GM21526 (cell line): ENCODE results near the gene SAMMSON.

ENCODE experiments used
- ATAC-seq: cut with Tn5 transposase; IDR thresholded peaks from one replicate; pipeline ENCODE4 v1.9.1; 2021; ENCODE audit warnings: moderate library complexity; ENCODE audit not compliant: unreplicated experiment, low FRiP score

The SAMMSON gene

GRCh38 chr3:70078778-70079177 lies 79.2 kb downstream of the SAMMSON start:
- ATAC-seq, result no peak

- ATAC-seq, result no peak
These were observed 86.1 kb downstream of the SAMMSON start for GRCh38 chr3:70085613-70086012.

GRCh38 chr3:70086336-70086735 lies 86.8 kb downstream of the SAMMSON start:
- ATAC-seq, result no peak

DNA sequence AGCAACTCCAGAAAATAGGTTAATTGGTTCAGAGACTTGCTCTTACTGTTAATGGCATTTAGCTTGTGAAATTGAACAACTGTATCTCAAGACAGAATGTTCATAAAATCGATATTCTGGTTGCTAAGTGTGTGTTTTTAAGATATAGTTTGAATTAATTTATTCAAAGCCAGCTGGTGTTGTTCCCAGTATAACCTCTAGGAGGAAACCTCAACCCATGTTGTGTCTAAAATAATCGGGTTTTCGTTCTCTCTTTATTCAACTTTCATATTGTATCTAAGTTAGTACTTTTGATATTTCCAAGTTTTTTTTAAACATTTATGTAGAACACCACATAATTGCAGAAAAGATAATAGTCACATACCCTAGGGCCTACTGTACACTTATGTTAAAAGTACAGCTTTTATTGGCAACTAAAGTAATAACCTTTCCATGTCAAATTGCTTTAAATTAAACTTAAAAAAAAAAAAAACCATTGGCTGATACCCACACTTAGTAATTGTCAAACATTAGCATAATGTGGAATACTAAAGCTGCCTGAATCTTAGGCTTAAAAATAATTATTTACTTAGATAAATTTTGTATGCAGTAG lies 90.9 kb downstream of the SAMMSON start:
- peak; percentile 48 for ATAC-seq

DNA sequence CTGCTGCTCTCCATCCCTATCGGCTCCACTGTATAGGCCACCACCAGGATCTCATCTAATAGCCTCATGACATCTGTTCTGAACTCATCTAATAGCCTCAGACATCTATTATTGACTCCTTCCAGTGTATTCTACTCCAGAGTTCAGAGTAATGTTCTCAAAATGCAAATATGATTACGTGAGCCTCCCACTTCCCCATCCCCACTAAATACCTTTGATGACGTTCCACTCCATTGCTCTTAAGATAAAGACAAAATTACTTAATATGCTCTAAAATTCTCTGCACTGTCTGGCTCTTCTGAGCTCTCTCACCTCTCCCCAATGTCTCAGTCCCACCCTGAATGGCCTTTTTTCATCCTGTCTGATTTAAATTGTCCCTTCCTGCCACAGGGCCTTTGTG lies 94.7 kb downstream of the SAMMSON start:
- no peak for ATAC-seq

DNA sequence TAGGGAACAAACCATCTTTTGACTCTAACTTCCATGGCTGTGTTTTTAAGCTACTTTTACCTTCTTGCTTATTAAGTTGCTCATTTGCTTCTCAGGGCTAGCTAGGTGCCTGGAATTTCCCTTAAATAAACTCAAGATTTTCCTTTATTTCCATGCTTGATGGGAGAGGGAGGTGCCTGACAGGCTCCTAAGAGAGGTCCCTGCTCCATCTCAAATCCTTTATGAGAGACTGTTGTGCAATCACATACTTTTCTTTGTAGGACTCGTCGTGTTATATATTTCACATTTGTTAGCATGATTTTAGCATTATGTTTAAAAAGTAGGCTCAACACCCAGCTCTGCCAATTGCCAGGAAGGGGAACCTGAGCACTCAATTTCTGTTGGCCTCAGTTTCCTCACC lies 95.7 kb downstream of the SAMMSON start:
- ATAC-seq, result no peak

GRCh38 chr3:70096376-70097066 lies 97.0 kb downstream of the SAMMSON start:
- peak; percentile 98 for ATAC-seq

- ATAC-seq, result no peak
These were observed 97.6 kb downstream of the SAMMSON start for GRCh38 chr3:70097084-70097483.

DNA sequence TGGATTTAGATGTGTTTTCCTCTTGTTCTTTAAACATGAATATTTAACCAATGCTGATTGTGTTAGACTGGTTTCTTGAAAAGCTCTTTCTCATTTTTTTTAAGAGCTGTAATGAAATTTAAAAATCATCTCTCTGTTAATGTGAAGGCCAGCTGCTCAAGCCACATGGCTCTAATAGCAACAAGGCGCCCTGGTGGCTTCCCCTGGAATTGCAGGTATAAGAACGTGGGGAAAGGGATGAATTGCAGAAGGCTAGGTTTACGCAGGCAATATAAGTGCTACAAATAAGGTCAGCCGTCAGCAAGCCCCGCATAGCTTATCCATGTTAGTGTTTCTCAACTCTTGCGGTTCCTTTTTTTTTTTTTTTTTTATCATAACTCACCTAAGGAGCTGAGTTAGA lies 108.5 kb downstream of the SAMMSON start:
- peak; percentile 65 for ATAC-seq

DNA sequence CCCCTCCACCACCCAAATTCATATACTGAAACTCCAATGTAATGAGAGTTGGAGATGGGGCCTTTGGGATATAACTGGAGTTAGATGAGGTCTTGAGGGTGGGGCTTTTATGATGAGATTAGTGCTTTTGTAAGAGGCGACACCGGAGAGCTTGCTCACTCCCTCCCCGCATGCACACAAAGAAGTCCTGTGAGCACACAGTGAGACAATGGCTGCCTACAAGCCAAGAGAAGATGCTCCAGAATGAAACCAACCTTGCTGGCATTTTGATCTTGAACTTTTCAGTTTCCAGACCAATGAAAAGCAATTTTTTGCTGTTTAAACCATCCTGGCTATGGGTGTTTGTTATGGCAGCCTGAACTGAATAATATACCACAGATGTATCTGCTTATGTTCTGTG lies 109.0 kb downstream of the SAMMSON start:
- ATAC-seq, result no peak

DNA sequence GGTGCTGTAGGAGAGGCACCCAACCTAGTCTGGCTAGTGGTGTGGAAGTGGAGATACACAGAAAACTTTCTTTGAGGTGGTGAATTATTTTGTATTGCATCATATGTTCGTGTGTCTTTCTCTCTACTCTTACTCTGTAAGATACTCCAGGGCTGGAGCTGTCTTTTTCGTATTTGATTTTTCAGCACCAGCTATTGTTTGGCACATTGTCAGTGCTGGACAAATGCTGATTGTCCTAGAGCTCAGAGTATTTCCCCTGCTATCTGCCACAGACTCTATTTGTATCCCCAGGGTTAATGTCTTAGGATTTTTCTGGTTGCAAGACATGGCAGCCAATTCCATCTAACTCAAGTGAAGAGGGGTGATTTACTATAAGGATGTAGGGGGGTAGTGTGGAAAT lies 110.5 kb downstream of the SAMMSON start:
- ATAC-seq, result no peak

- ATAC-seq, result no peak
These were observed 111.9 kb downstream of the SAMMSON start for GRCh38 chr3:70111411-70111810.

DNA sequence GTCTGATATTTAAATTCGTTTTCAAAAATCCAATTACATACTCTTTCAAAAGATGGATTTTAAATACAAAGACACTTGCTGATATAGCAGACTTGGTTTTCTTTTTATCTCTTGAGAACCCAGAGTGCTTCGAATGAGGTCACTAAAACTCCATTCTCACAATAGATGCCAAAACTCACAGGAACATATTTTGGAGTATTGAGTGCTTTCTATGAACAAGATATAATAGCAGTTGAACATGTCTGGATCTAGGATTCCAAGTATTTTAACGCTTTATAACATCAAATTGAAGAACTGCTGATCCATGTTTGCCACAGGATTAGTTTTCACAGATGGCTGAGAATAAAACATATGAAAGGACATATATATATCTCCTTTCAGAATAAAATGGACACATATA lies 113.2 kb downstream of the SAMMSON start:
- no peak for ATAC-seq

DNA sequence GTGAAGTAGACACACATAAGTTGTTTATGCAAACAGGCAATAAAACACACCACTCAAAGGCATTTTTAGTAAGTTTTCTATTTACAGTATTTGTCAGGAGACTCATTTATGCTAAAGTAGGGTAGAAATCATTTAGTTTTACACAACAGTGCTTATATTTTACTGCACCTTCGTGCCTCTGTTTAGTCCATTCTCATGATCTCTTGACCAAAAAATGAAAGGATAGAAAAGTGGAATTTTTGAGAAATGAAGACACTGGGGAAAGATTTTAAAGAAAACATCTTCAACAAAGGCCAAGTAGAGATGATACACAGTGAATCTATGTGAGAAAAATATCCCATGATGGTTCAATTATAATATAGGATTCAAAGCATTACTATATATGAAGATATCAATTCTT lies 114.9 kb downstream of the SAMMSON start:
- no peak for ATAC-seq

DNA sequence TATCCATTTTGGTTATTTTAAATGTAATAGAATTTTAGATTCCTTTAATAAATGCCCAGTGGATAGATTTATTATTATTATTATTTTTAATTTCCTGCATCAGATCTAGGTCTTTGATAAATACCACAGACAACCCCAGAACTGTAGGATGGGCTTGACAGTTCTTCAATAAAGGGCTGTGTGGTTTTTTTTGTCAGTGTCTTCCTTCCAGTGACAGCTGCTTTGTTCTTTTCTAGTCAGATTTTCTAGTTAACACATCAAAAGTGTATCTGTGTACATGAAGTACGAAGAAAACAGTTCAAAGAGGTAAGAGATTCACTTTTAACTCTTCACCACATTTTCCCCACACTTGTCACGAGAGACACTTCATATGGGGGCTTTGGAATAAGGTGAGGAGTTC lies 120.3 kb downstream of the SAMMSON start:
- no peak for ATAC-seq
